Neural cell (in vitro differentiated cells): Measurements from ENCODE around the gene NTNG1.

Experiments used
- EP300 ChIP-seq: fragments of 450-650 bp; conservative IDR thresholded peaks from 2 replicates; pipeline ENCODE4 v1.6.1; 2014; ENCODE audit warnings: antibody characterized with exemption, mild to moderate bottlenecking, moderate library complexity; ENCODE audit not compliant: poor library complexity, severe bottlenecking
- EZH2 ChIP-seq: fragments of 200-600, 300-800 bp; shearing (Covaris generic), sonication (generic); IDR thresholded peaks from 2 replicates; pipeline ENCODE4 v1.6.1; 2014; ENCODE audit warnings: antibody characterized with exemption, low read length, borderline replicate concordance, mild to moderate bottlenecking; ENCODE audit not compliant: insufficient read depth, poor library complexity, severe bottlenecking
- POLR2AphosphoS5 ChIP-seq: IDR thresholded peaks from 2 replicates; pipeline ENCODE4 v1.6.1; 2012
- REST ChIP-seq: IDR thresholded peaks from 2 replicates; pipeline ENCODE4 v1.6.1; 2012; ENCODE audit warnings: borderline replicate concordance
- TAF1 ChIP-seq: IDR thresholded peaks from 2 replicates; pipeline ENCODE4 v1.6.1; 2012; ENCODE audit warnings: low read depth
- TF ChIP-seq, protein P1 (sequence below): fragments of 450-650 bp; IDR thresholded peaks from 2 replicates; pipeline ENCODE4 v1.5.1; 2014; ENCODE audit warnings: antibody characterized with exemption, mild to moderate bottlenecking, moderate library complexity; ENCODE audit not compliant: poor library complexity, severe bottlenecking

GRCh38 chr1:107433635-107434360, 293.0 kb downstream of the NTNG1 start:
- TF ChIP-seq EP300 (no peak), POLR2AphosphoS5 (no peak), REST (no peak), TAF1 (no peak), EZH2 (no peak)
- TF ChIP-seq, protein P1, sequence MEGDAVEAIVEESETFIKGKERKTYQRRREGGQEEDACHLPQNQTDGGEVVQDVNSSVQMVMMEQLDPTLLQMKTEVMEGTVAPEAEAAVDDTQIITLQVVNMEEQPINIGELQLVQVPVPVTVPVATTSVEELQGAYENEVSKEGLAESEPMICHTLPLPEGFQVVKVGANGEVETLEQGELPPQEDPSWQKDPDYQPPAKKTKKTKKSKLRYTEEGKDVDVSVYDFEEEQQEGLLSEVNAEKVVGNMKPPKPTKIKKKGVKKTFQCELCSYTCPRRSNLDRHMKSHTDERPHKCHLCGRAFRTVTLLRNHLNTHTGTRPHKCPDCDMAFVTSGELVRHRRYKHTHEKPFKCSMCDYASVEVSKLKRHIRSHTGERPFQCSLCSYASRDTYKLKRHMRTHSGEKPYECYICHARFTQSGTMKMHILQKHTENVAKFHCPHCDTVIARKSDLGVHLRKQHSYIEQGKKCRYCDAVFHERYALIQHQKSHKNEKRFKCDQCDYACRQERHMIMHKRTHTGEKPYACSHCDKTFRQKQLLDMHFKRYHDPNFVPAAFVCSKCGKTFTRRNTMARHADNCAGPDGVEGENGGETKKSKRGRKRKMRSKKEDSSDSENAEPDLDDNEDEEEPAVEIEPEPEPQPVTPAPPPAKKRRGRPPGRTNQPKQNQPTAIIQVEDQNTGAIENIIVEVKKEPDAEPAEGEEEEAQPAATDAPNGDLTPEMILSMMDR, result no peak
